GM23338 (cell line): ENCODE measurements around the gene GNA12. TPM values are rescaled to one million over a fixed set of nuclear protein-coding genes. Genes with fewer than 3 reads are reported as not detected.

Experiments
- ATAC-seq: fragments of 200-7000 bp; cut with Tn5 transposase; 3 replicates; pipeline ENCODE4 v1.9.1; 2020
- DNase-seq: peaks from one replicate; pipeline ENCODE4 v3.0.0-alpha.2; 2015; ENCODE audit warnings: low spot score
- H2AFZ ChIP-seq: fragments of 200-600 bp; sonication (generic); 2 replicates; pipeline ENCODE4 v1.8.0; 2016; ENCODE audit warnings: antibody characterized with exemption, mild to moderate bottlenecking, moderate library complexity
- H3F3A ChIP-seq: fragments of 200-600 bp; sonication (generic); replicated peaks from 2 replicates; pipeline ENCODE4 v1.8.0; 2017; ENCODE audit warnings: antibody characterized with exemption, mixed run types, low read depth
- H3K27ac ChIP-seq: fragments of 200-600 bp; sonication (generic); 2 replicates; pipeline ENCODE4 v1.6.1; 2016; ENCODE audit warnings: low read depth
- H3K27me3 ChIP-seq: fragments of 200-600 bp; sonication (generic); 2 replicates; pipeline ENCODE4 v1.8.0; 2016; ENCODE audit warnings: mild to moderate bottlenecking, mixed run types, moderate library complexity; ENCODE audit not compliant: insufficient read depth
- H3K36me3 ChIP-seq: fragments of 200-600 bp; sonication (generic); 2 replicates; pipeline ENCODE4 v1.8.0; 2016; ENCODE audit warnings: mild to moderate bottlenecking; ENCODE audit not compliant: insufficient read depth
- H3K4me1 ChIP-seq: fragments of 200-600 bp; sonication (generic); 2 replicates; pipeline ENCODE4 v1.8.0; 2016; ENCODE audit warnings: mild to moderate bottlenecking, moderate library complexity; ENCODE audit not compliant: insufficient read depth
- H3K4me2 ChIP-seq: fragments of 200-600 bp; sonication (generic); 2 replicates; pipeline ENCODE4 v1.7.1; 2017; ENCODE audit warnings: mixed run types
- H3K4me3 ChIP-seq: fragments of 200-600 bp; sonication (generic); 2 replicates; pipeline ENCODE4 v1.6.1; 2016; ENCODE audit warnings: mixed run types
- H3K79me2 ChIP-seq: fragments of 200-600 bp; sonication (generic); replicated peaks from 2 replicates; pipeline ENCODE4 v1.8.0; 2017; ENCODE audit warnings: mild to moderate bottlenecking; ENCODE audit not compliant: insufficient read depth
- H3K9me2 ChIP-seq: fragments of 200-600 bp; sonication (generic); 2 replicates; pipeline ENCODE4 v1.8.0; 2017; ENCODE audit not compliant: insufficient read depth
- H4K20me1 ChIP-seq: fragments of 200-600 bp; sonication (generic); replicated peaks from 2 replicates; pipeline ENCODE4 v1.8.0; 2017; ENCODE audit warnings: mild to moderate bottlenecking; ENCODE audit not compliant: insufficient read depth
- H3K27ac Mint-ChIP-seq: 2 replicates; pipeline ENCODE4 v1.8.0; 2020; ENCODE audit warnings: inconsistent platforms, mild to moderate bottlenecking, moderate library complexity, mixed read lengths
- H3K27me3 Mint-ChIP-seq: 3 replicates; pipeline ENCODE4 v1.8.0; 2022; ENCODE audit warnings: low read depth, mild to moderate bottlenecking, moderate library complexity, mixed read lengths, inconsistent platforms; ENCODE audit not compliant: insufficient read depth, poor library complexity
- H3K36me3 Mint-ChIP-seq: 3 replicates; pipeline ENCODE4 v1.8.0; 2021; ENCODE audit warnings: low read depth, mild to moderate bottlenecking, inconsistent platforms, moderate library complexity, mixed read lengths
- H3K4me1 Mint-ChIP-seq: 3 replicates; pipeline ENCODE4 v1.8.0; 2020; ENCODE audit warnings: mild to moderate bottlenecking, inconsistent platforms, mixed read lengths
- H3K4me3 Mint-ChIP-seq: 3 replicates; pipeline ENCODE4 v1.8.0; 2021; ENCODE audit warnings: moderate library complexity, mild to moderate bottlenecking, inconsistent platforms, mixed read lengths
- H3K9me3 Mint-ChIP-seq: 3 replicates; pipeline ENCODE4 v1.8.0; 2020; ENCODE audit warnings: moderate library complexity, mild to moderate bottlenecking, inconsistent platforms, mixed read lengths
- CREB1 ChIP-seq: fragments of 250-450 bp; sonication (Bioruptor Pico); IDR thresholded peaks from 2 replicates; pipeline ENCODE4 v1.5.0; 2020; ENCODE audit warnings: low read depth, mild to moderate bottlenecking, moderate library complexity
- CTCF ChIP-seq, 2 experiments: fragments of 200-600 bp in 1 of 2; sonication (generic) in 1 of 2; conservative IDR thresholded peaks; 2 replicates each; pipeline versions ENCODE4 v1.5.1 to v1.6.1; 2016 to 2017; ENCODE audit warnings: antibody characterized with exemption in 2 of 2, low read depth in 2 of 2, mild to moderate bottlenecking in 2 of 2, moderate library complexity in 1 of 2
- ETS1 ChIP-seq: IDR thresholded peaks from 2 replicates; pipeline ENCODE4 v1.6.1; 2016; ENCODE audit warnings: antibody characterized with exemption
- JUNB ChIP-seq: IDR thresholded peaks from one replicate; pipeline ENCODE4 v1.6.1; 2016; ENCODE audit warnings: antibody characterized with exemption; ENCODE audit not compliant: unreplicated experiment
- NANOG ChIP-seq: IDR thresholded peaks from 2 replicates; pipeline ENCODE4 v1.6.1; 2016; ENCODE audit warnings: antibody characterized with exemption, borderline replicate concordance
- POLR2AphosphoS5 ChIP-seq: IDR thresholded peaks from 2 replicates; pipeline ENCODE4 v1.6.1; 2016; ENCODE audit warnings: antibody characterized with exemption, low read depth
- REST ChIP-seq: IDR thresholded peaks from one replicate; pipeline ENCODE4 v1.6.1; 2018; ENCODE audit warnings: antibody characterized with exemption; ENCODE audit not compliant: unreplicated experiment
- STAT1 ChIP-seq: IDR thresholded peaks from one replicate; pipeline ENCODE4 v1.6.1; 2016; ENCODE audit warnings: antibody characterized with exemption; ENCODE audit not compliant: unreplicated experiment
- ZNF331 ChIP-seq: fragments of 250-450 bp; sonication (Bioruptor Pico); IDR thresholded peaks from 2 replicates; pipeline ENCODE4 v1.5.0; 2020; ENCODE audit warnings: low read depth, mild to moderate bottlenecking, moderate library complexity
- polyA plus RNA-seq: library from polyadenylated mRNA; unstranded; fragments of >200 nt; fragmentation: Nextera tagmentation; extraction: Ambion mirVana; gene quantifications from 2 replicates; pipeline ENCODE4 v1.2.1, GENCODE V29; 2016
- total RNA-seq: library from RNA; depleted of rRNA; stranded (reverse); fragments of >200 nt; shearing (Covaris generic); gene quantifications from 2 replicates; pipeline ENCODE4 v1.2.3, GENCODE V29; 2014

The GNA12 gene
- total and polyA plus RNA-seq, 2 experiments from 2014 or later: 24.0 to 87.7 TPM

GRCh38 chr7:2701832-2702593, 142.1 kb downstream of the GNA12 start:
- H3K4me3 ChIP-seq: no peak overlapping the region
- no peak overlapping the region for H3K27ac ChIP-seq
- no peaks in the 10 kb centered on the region for H3K79me2 ChIP-seq
- DNase-seq (no peak), ATAC-seq (no peak)
- no peak overlapping the region for H3K27ac Mint-ChIP-seq
- 0 out of 3 replicates have a peak, but pooled peaks cover 2% of the 10 kb centered on the region for H3K9me3 Mint-ChIP-seq
- no peaks in the 10 kb centered on the region for H3K4me1 ChIP-seq
- no peaks in the 10 kb centered on the region for H3F3A ChIP-seq
- peaks cover 13% of the 10 kb centered on the region for H3K27me3 Mint-ChIP-seq
- no peaks in the 10 kb centered on the region for H3K36me3 ChIP-seq
- no peaks in the 10 kb centered on the region for H3K27me3 ChIP-seq
- no peaks in the 10 kb centered on the region for H3K9me2 ChIP-seq
- TF ChIP-seq NANOG (no peak), CTCF (conservative IDR thresholded peaks at IDR 0.05; ENCODE audit: low read depth in 2 of 2) (no peak), STAT1 (no peak), REST (no peak)
- no peak overlapping the region for H3K4me3 Mint-ChIP-seq
- H3K4me1 Mint-ChIP-seq: peaks cover 8% of the 10 kb centered on the region
- H3K4me2 ChIP-seq: no peak overlapping the region
- H2AFZ ChIP-seq: no peak overlapping the region
- H4K20me1 ChIP-seq: no peaks in the 10 kb centered on the region; the same call in 1 of the 2 replicates
- no peaks in the 10 kb centered on the region for H3K36me3 Mint-ChIP-seq

GRCh38 chr7:2701424-2701823, 142.7 kb downstream of the GNA12 start:
- Mint-ChIP-seq H3K4me3 (no peak overlapping the region), H3K27me3 (peaks cover 13% of the 10 kb centered on the region), H3K9me3 (0 out of 3 replicates have a peak, but pooled peaks cover 2% of the 10 kb centered on the region), H3K36me3 (no peaks in the 10 kb centered on the region), H3K4me1 (peaks cover 4% of the 10 kb centered on the region), H3K27ac (no peak overlapping the region)
- no peaks in the 10 kb centered on the region for H3K36me3 ChIP-seq
- no peaks in the 10 kb centered on the region for H3F3A ChIP-seq
- no peak overlapping the region for H2AFZ ChIP-seq
- H3K79me2 ChIP-seq: no peaks in the 10 kb centered on the region
- no peak overlapping the region for H3K4me2 ChIP-seq
- DNase-seq (no peak), ATAC-seq (no peak)
- no peak overlapping the region for H3K4me3 ChIP-seq
- H3K9me2 ChIP-seq: no peaks in the 10 kb centered on the region
- no peaks in the 10 kb centered on the region for H3K27me3 ChIP-seq
- H3K27ac ChIP-seq: no peak overlapping the region
- H3K4me1 ChIP-seq: no peaks in the 10 kb centered on the region
- H4K20me1 ChIP-seq: no peaks in the 10 kb centered on the region; the same call in 1 of the 2 replicates
- no peak for TF ChIP-seq JUNB
- no peak for TF ChIP-seq CREB1
- TF ChIP-seq ETS1: no peak
- TF ChIP-seq CTCF (conservative IDR thresholded peaks at IDR 0.05; ENCODE audit: low read depth in 2 of 2): no peak
- TF ChIP-seq POLR2AphosphoS5: no peak
- TF ChIP-seq REST: no peak
- TF ChIP-seq NANOG: no peak
- TF ChIP-seq ZNF331 (CRISPR knock-in tag): no peak
